ENCODE data around the gene TTN. TPM values are rescaled to one million over a fixed set of nuclear protein-coding genes. Genes with fewer than 3 reads are reported as not detected.

Gene TTN
- total RNA-seq, 1 donor from 2014 or later, result 2.0 TPM

DNA sequence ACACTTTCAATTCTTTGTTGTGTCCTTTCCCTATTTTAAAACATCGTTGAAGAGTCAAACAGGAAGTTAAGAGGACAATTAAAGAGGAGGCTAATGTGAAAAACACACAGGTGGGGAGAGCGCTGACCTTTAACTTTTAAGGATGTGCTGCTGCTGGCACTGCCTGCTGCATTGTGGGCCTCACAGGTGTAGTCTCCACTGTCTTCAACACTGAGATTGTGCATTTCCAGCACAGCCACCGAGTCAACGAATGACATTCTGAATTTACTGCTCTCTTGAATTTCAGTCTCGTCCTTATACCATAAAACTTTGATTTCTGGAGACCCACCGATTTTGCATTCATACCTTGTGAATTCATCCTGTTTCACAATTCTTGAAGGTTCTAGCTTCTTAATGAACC is 91.9 kb downstream of the TTN start:
- intact Hi-C loops (cut with DNase I), result no loop called here
- Histone ChIP-seq H3K27ac (no peak overlapping the region), H3K4me3 (no peak overlapping the region), H3K36me3 (no peaks in the 10 kb centered on the region), H3K4me1 (no peaks in the 10 kb centered on the region), H3K27me3 (no peaks in the 10 kb centered on the region), H3K9me3 (no peaks in the 10 kb centered on the region)
- DNase-seq (ENCODE audit: extremely low spot score in 2 of 2), result no peak
- TF ChIP-seq, protein P1, sequence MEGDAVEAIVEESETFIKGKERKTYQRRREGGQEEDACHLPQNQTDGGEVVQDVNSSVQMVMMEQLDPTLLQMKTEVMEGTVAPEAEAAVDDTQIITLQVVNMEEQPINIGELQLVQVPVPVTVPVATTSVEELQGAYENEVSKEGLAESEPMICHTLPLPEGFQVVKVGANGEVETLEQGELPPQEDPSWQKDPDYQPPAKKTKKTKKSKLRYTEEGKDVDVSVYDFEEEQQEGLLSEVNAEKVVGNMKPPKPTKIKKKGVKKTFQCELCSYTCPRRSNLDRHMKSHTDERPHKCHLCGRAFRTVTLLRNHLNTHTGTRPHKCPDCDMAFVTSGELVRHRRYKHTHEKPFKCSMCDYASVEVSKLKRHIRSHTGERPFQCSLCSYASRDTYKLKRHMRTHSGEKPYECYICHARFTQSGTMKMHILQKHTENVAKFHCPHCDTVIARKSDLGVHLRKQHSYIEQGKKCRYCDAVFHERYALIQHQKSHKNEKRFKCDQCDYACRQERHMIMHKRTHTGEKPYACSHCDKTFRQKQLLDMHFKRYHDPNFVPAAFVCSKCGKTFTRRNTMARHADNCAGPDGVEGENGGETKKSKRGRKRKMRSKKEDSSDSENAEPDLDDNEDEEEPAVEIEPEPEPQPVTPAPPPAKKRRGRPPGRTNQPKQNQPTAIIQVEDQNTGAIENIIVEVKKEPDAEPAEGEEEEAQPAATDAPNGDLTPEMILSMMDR (IDR thresholded peaks at IDR 0.05), result no peak
- TF ChIP-seq POLR2A (IDR thresholded peaks at IDR 0.05), result no peak
- TF ChIP-seq POLR2AphosphoS5 (IDR thresholded peaks at IDR 0.05; ENCODE audit: insufficient read depth in 1 of 2, low read depth in 1 of 2), result no peak

DNA sequence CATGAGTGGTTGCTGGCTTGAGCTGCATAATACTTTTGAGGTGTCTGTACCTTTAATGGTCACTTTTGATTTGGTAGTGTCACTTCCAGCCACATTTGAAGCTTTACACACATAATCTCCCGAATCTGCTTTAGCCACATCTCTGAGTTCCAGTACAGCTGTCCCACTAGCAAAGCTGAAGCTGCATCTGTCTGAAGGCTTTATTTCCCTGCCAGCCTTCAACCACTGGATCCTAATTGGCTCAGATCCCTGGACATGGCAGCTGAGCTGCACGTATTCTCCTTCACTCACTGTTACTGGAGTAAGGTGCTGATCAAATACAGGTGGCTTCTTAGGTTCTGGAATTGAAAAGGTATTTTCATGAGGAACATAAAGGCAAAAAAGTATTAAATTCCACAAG is 99.7 kb downstream of the TTN start:
- Histone ChIP-seq H3K27ac (no peak overlapping the region), H3K9me3 (no peaks in the 10 kb centered on the region), H3K27me3 (no peaks in the 10 kb centered on the region), H3K36me3 (no peaks in the 10 kb centered on the region), H3K4me3 (no peak overlapping the region), H3K4me1 (no peaks in the 10 kb centered on the region)
- intact Hi-C loops (cut with DNase I), result no loop called here
- TF ChIP-seq, protein P1 (IDR thresholded peaks at IDR 0.05), result no peak
- TF ChIP-seq POLR2AphosphoS5 (IDR thresholded peaks at IDR 0.05; ENCODE audit: insufficient read depth in 1 of 2, low read depth in 1 of 2), result no peak
- no peak for TF ChIP-seq POLR2A (IDR thresholded peaks at IDR 0.05)
- DNase-seq (ENCODE audit: extremely low spot score in 2 of 2), result no peak

DNA sequence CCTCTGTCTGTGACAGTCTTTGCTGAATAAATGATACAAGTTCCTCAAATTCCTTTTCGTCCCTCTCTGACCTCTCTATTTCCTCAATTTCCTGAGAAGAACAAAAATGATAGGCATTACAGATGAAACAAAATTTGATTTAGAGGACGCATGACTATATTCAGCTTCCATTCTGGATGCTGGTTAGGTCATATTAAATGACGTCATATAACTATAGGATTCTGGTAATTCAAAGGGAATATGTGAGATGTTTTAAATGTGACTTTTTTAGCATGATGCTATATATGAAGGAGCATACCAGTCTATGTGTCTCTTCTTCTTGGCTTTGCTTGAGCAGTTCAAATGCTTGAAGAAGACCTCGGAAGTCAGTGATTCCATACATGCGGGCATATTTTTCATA is 102.3 kb downstream of the TTN start:
- Histone ChIP-seq H3K36me3 (no peaks in the 10 kb centered on the region), H3K9me3 (no peaks in the 10 kb centered on the region), H3K27ac (no peak overlapping the region), H3K4me1 (no peaks in the 10 kb centered on the region), H3K27me3 (no peaks in the 10 kb centered on the region), H3K4me3 (no peak overlapping the region)
- TF ChIP-seq POLR2AphosphoS5 (IDR thresholded peaks at IDR 0.05; ENCODE audit: insufficient read depth in 1 of 2, low read depth in 1 of 2) (no peak), POLR2A (IDR thresholded peaks at IDR 0.05) (no peak)
- TF ChIP-seq, protein P1 (IDR thresholded peaks at IDR 0.05), result no peak
- intact Hi-C loops (cut with DNase I), result no loop called here
- DNase-seq (ENCODE audit: extremely low spot score in 2 of 2), result no peak

DNA sequence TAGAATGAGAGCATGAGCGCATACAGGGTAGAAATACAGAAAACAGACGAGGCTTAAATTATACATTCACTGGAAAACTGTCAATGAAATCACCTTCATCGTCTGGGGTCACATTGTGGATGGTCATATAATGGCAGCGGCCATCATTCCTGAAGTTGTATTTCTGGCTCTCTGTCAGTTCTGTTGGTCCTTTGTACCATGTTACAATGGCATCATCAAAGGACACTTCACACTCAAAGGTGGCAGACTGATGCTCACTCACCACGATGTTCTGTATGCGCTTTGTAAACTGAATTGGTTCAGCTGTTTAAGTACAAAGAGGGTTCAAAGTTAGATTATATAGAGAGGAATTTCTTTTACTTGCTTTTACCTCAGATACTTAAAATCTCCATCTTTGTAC is 104.9 kb downstream of the TTN start:
- no peaks in the 10 kb centered on the region for H3K4me1 ChIP-seq
- no peak overlapping the region for H3K4me3 ChIP-seq
- TF ChIP-seq, protein P1 (IDR thresholded peaks at IDR 0.05), result no peak
- TF ChIP-seq POLR2AphosphoS5 (IDR thresholded peaks at IDR 0.05; ENCODE audit: insufficient read depth in 1 of 2, low read depth in 1 of 2), result no peak
- no peak for TF ChIP-seq POLR2A (IDR thresholded peaks at IDR 0.05)
- intact Hi-C loops (cut with DNase I), result no loop called here
- no peak for DNase-seq (ENCODE audit: extremely low spot score in 2 of 2)
- H3K27me3 ChIP-seq, result no peaks in the 10 kb centered on the region
- no peaks in the 10 kb centered on the region for H3K36me3 ChIP-seq
- H3K9me3 ChIP-seq, result no peaks in the 10 kb centered on the region
- H3K27ac ChIP-seq, result no peak overlapping the region

DNA sequence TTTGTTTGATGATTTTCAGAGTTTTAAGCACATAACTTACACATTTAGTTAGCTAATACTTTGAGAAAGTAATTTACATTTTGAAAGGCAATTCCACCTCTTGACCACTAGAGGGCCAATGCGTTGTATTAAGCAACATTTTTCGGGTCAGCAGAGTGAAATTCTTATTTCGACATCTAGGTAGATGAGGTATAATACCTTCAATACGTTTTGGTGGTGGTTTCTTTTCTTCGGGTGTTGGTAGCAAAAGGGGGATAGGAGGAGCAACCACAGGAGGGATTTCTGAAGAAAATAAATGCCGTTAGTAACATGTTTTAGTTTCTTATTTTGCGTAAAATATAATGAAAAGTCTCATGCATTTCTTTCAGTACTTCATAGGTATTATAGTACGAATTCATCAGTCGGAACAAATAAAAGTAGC is 106.3 kb downstream of the TTN start:
- H3K36me3 ChIP-seq, result no peaks in the 10 kb centered on the region
- no peak overlapping the region for H3K4me3 ChIP-seq
- no peak for DNase-seq (ENCODE audit: extremely low spot score in 2 of 2)
- H3K27ac ChIP-seq, result no peak overlapping the region
- no peaks in the 10 kb centered on the region for H3K4me1 ChIP-seq
- TF ChIP-seq POLR2A (IDR thresholded peaks at IDR 0.05), result no peak
- TF ChIP-seq, protein P1 (IDR thresholded peaks at IDR 0.05), result peak in 1 of 3 experiments; percentile 44
- no peaks in the 10 kb centered on the region for H3K27me3 ChIP-seq
- H3K9me3 ChIP-seq, result no peaks in the 10 kb centered on the region
- intact Hi-C loops (cut with DNase I), result no loop called here

Measured in vagina (tissue), 2 donors.